ENCODE data around the gene CD300LF. TPM values are rescaled to one million over a fixed set of nuclear protein-coding genes. Genes with fewer than 3 reads are reported as not detected.

The CD300LF gene
- total RNA-seq (2022; extraction: Qiagen RNA extraction; ENCODE audit: low read depth), result not detected in 5 replicates

DNA sequence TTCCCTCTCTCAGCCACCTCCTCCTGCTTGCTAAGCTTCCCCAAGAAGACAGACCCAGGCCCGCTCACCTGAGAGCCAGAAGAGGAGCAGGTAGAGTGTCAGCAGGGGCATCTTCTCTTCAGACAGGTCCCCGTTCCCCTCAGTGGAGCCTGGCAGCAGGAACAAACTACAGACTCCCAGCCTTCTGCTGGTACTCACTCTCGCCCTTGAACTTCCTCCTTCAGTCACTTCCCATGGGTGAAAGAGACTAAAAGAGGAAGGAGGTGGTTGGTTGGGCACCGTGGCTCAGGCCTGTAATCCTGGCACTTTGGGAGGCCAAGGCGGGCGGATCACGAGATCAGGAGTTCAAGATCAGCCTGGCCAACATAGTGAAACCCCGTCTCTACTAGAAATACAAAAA, at the start of gene CD300LF:
Gene CD300LF, minus strand, starts transcription at position 168 of the 400 bp plus-strand sequence. Its CDS starts 57 bp downstream, at position 111.

DNA sequence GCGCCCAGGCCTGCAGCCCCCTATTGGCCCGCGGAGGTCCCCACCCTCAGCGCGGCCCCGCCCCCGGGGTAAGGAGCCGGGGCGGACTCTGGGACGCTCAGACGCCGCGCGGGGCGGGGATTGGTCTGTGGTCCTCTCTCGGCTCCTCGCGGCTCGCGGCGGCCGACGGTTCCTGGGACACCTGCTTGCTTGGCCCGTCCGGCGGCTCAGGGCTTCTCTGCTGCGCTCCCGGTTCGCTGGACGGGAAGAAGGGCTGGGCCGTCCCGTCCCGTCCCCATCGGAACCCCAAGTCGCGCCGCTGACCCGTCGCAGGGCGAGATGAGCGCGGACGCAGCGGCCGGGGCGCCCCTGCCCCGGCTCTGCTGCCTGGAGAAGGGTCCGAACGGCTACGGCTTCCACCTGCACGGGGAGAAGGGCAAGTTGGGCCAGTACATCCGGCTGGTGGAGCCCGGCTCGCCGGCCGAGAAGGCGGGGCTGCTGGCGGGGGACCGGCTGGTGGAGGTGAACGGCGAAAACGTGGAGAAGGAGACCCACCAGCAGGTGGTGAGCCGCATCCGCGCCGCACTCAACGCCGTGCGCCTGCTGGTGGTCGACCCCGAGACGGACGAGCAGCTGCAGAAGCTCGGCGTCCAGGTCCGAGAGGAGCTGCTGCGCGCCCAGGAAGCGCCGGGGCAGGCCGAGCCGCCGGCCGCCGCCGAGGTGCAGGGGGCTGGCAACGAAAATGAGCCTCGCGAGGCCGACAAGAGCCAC, 36.0 kb upstream of the CD300LF start, which contains the start of gene NHERF1:
Gene NHERF1, plus strand, starts transcription at position 100 of the 750 bp plus-strand sequence. Its CDS starts 219 bp downstream, at position 319.

GRCh38 chr17:74736513-74737298, 24.0 kb upstream of the CD300LF start, which contains the start of gene RAB37:
Gene RAB37 (plus strand): TSS chr17:74737256. CDS start chr17:74737273, 17 bp downstream.

Other genes with a start within 250 kb of the CD300LF start
- gene CD300A, start 246.3 kb downstream of the CD300LF start, total RNA-seq (2022; extraction: Qiagen RNA extraction; ENCODE audit: low read depth), result 0.10 TPM in 1 of 5 replicates, not detected in the others
- 0.05 to 0.13 TPM (median 0.07 TPM) in 3 of 5 replicates, not detected in the others for gene CD300LB, start 181.4 kb downstream of the CD300LF start, total RNA-seq (2022; extraction: Qiagen RNA extraction; ENCODE audit: low read depth)
- gene CD300C, start 166.8 kb downstream of the CD300LF start, total RNA-seq (2022; extraction: Qiagen RNA extraction; ENCODE audit: low read depth), result 0.08 to 0.22 TPM (median 0.16 TPM) in 5 replicates
- 0.27 to 1.00 TPM (median 0.43 TPM) in 3 of 5 replicates, not detected in the others for gene CD300H, start 145.4 kb downstream of the CD300LF start, total RNA-seq (2022; extraction: Qiagen RNA extraction; ENCODE audit: low read depth)
- not detected in 5 replicates for gene CD300LD, start 120.6 kb downstream of the CD300LF start, total RNA-seq (2022; extraction: Qiagen RNA extraction; ENCODE audit: low read depth)
- gene CD300E, start 89.2 kb downstream of the CD300LF start, total RNA-seq (2022; extraction: Qiagen RNA extraction; ENCODE audit: low read depth), result not detected in 5 replicates
- 1.0 to 3.1 TPM (median 1.2 TPM) in 5 replicates for gene RAB37, start 24.3 kb upstream of the CD300LF start, total RNA-seq (2022; extraction: Qiagen RNA extraction; ENCODE audit: low read depth)
- gene NHERF1, start 35.7 kb upstream of the CD300LF start, total RNA-seq (2022; extraction: Qiagen RNA extraction; ENCODE audit: low read depth), result 31.7 to 46.3 TPM (median 44.9 TPM) in 5 replicates
- 47.7 to 60.1 TPM (median 54.9 TPM) in 5 replicates for gene NAT9, start 63.4 kb upstream of the CD300LF start, total RNA-seq (2022; extraction: Qiagen RNA extraction; ENCODE audit: low read depth)
- gene GRIN2C, start 147.0 kb upstream of the CD300LF start, total RNA-seq (2022; extraction: Qiagen RNA extraction; ENCODE audit: low read depth), result 0.13 to 0.50 TPM (median 0.28 TPM) in 5 replicates
- 42.6 to 65.7 TPM (median 63.3 TPM) in 5 replicates for gene FDXR, start 160.1 kb upstream of the CD300LF start, total RNA-seq (2022; extraction: Qiagen RNA extraction; ENCODE audit: low read depth)
- 0.07 TPM in 1 of 5 replicates, not detected in the others for gene FADS6, start 180.7 kb upstream of the CD300LF start, total RNA-seq (2022; extraction: Qiagen RNA extraction; ENCODE audit: low read depth)
- 0.07 TPM in 3 of 5 replicates, not detected in the others for gene USH1G, start 210.3 kb upstream of the CD300LF start, total RNA-seq (2022; extraction: Qiagen RNA extraction; ENCODE audit: low read depth)
- 0.07 to 0.11 TPM in 2 of 5 replicates, not detected in the others for gene OTOP2, start 211.3 kb upstream of the CD300LF start, total RNA-seq (2022; extraction: Qiagen RNA extraction; ENCODE audit: low read depth)
- gene OTOP3, start 223.0 kb upstream of the CD300LF start, total RNA-seq (2022; extraction: Qiagen RNA extraction; ENCODE audit: low read depth), result not detected in 5 replicates

Measured in A549 treated with RU486 at 1 μM for 4 hours (cell line).